HepG2 (cell line): ENCODE results near the gene LRRC25. TPM values are rescaled to one million over a fixed set of nuclear protein-coding genes. Genes with fewer than 3 reads are reported as not detected.
A peak's percentile ranks its signal among the peaks of the same experiment; 100 is the strongest.

Experiments used
- ATF5 ChIP-seq: sonication (generic); formaldehyde crosslinking; IDR thresholded peaks from 2 replicates; pipeline ENCODE4 v1.4.0; 2020; ENCODE audit warnings: mild to moderate bottlenecking, low read depth, missing genetic modification reagents
- ATF7 ChIP-seq, 2 experiments: fragments of 450-650 bp in 1 of 2; sonication (generic) in 1 of 2; formaldehyde crosslinking in 1 of 2; IDR thresholded peaks; 2 replicates each; pipeline versions ENCODE4 v1.4.0 to v1.6.1; 2016 to 2020; ENCODE audit warnings: antibody characterized with exemption in 1 of 2, mild to moderate bottlenecking in 1 of 2, missing genetic modification reagents in 1 of 2
- ATF7-NPFF ChIP-seq: sonication (generic); formaldehyde crosslinking; IDR thresholded peaks from 2 replicates; pipeline ENCODE4 v1.8.1; 2023; ENCODE audit warnings: mild to moderate bottlenecking, low read depth, missing genetic modification reagents, moderate library complexity
- CENPT ChIP-seq: sonication (generic); formaldehyde crosslinking; IDR thresholded peaks from 2 replicates; pipeline ENCODE4 v1.8.0; 2022; ENCODE audit warnings: low read depth, mild to moderate bottlenecking, moderate library complexity, missing genetic modification reagents
- CHD2 ChIP-seq: IDR thresholded peaks from 2 replicates; pipeline ENCODE4 v1.6.1; 2011; ENCODE audit warnings: low read depth, low read length, improper control_type of control experiment
- HBP1 ChIP-seq: IDR thresholded peaks from 2 replicates; pipeline ENCODE4 v1.6.1; 2016; ENCODE audit warnings: low read depth, control low read depth
- IKZF1 ChIP-seq: fragments of 450-650 bp; IDR thresholded peaks from 2 replicates; pipeline ENCODE4 v1.7.1; 2016
- IRF2 ChIP-seq: IDR thresholded peaks from 2 replicates; pipeline ENCODE4 v1.6.1; 2018; ENCODE audit warnings: missing genetic modification reagents, missing compliant biosample characterization
- KDM4B ChIP-seq: sonication (generic); formaldehyde crosslinking; IDR thresholded peaks from 2 replicates; pipeline ENCODE4 v1.4.0; 2020; ENCODE audit warnings: missing genetic modification reagents
- KDM5A ChIP-seq: fragments of 200-600 bp; sonication (generic); IDR thresholded peaks from 2 replicates; pipeline ENCODE4 v1.7.0; 2018; ENCODE audit warnings: antibody characterized with exemption, mild to moderate bottlenecking, low read length, borderline replicate concordance
- PHB2 ChIP-seq: fragments of 450-650 bp; IDR thresholded peaks from 2 replicates; pipeline ENCODE4 v1.6.1; 2018; ENCODE audit not compliant: partially characterized antibody
- SNAI1 ChIP-seq: sonication (generic); formaldehyde crosslinking; IDR thresholded peaks from 2 replicates; pipeline ENCODE4 v1.5.0; 2020; ENCODE audit warnings: mild to moderate bottlenecking, missing genetic modification reagents, borderline replicate concordance
- TAF1 ChIP-seq: sonication (generic); formaldehyde crosslinking; IDR thresholded peaks from 2 replicates; pipeline ENCODE4 v1.4.0; 2020; ENCODE audit warnings: missing genetic modification reagents
- TEAD2 ChIP-seq: sonication (generic); formaldehyde crosslinking; IDR thresholded peaks from 2 replicates; pipeline ENCODE4 v1.9.0; 2021; ENCODE audit warnings: missing genetic modification reagents
- TRIM24 ChIP-seq: sonication (generic); formaldehyde crosslinking; IDR thresholded peaks from 2 replicates; pipeline ENCODE4 v1.8.0; 2022; ENCODE audit warnings: mild to moderate bottlenecking, missing genetic modification reagents
- ZNF205 ChIP-seq: IDR thresholded peaks from 2 replicates; pipeline ENCODE4 v1.6.1; 2018; ENCODE audit warnings: missing biosample characterization, missing genetic modification reagents
- ZNF232 ChIP-seq: sonication (generic); formaldehyde crosslinking; IDR thresholded peaks from 2 replicates; pipeline ENCODE4 v1.4.0; 2020; ENCODE audit warnings: missing genetic modification reagents, borderline replicate concordance
- ZNF614 ChIP-seq: IDR thresholded peaks from 2 replicates; pipeline ENCODE4 v1.6.1; 2018; ENCODE audit warnings: missing biosample characterization, missing genetic modification reagents, inconsistent platforms, borderline replicate concordance
- ZSCAN5A ChIP-seq: sonication (generic); formaldehyde crosslinking; IDR thresholded peaks from 2 replicates; pipeline ENCODE4 v1.8.0; 2022; ENCODE audit warnings: mild to moderate bottlenecking, missing genetic modification reagents, borderline replicate concordance
- polyA plus RNA-seq, 8 experiments: library from polyadenylated mRNA; depleted of rRNA in 3 of 8; stranded (reverse) in 7 of 8; unstranded in 1 of 8; fragments of >200 nt; fragmentation: Illumina TruSeq in 4 of 8; extraction: Trizol in 4 of 8; gene quantifications; 2 replicates each; pipeline versions ENCODE4 v1.2.1 to v1.2.3, GENCODE V29; 2011 to 2016; ENCODE audit warnings: low read depth in 4 of 8, missing spikeins in 1 of 8, mixed read lengths in 1 of 8; ENCODE audit not compliant: insufficient read depth in 1 of 8
- total RNA-seq, 5 experiments: library from RNA; depleted of rRNA; stranded (reverse); fragments of >200 nt; fragmentation: Illumina TruSeq; extraction: Trizol; gene quantifications; 2 replicates each; pipeline ENCODE4 v1.2.3, GENCODE V29; 2016; ENCODE audit warnings: low read depth in 1 of 5
- TF ChIP-seq, protein P1 (sequence below): conservative IDR thresholded peaks from 2 replicates; pipeline ENCODE4 v1.6.1; 2018; ENCODE audit warnings: missing genetic modification reagents
- TF ChIP-seq, protein P2 (sequence below): sonication (generic); formaldehyde crosslinking; IDR thresholded peaks from 2 replicates; pipeline ENCODE4 v1.5.1; 2020; ENCODE audit warnings: missing genetic modification reagents, mild to moderate bottlenecking, borderline replicate concordance
- TF ChIP-seq, protein P3 (sequence below): sonication (generic); formaldehyde crosslinking; IDR thresholded peaks from 2 replicates; pipeline ENCODE4 v1.5.0; 2020; ENCODE audit warnings: mild to moderate bottlenecking, missing genetic modification reagents

Gene LRRC25
- total and polyA plus RNA-seq, 2 of the 13 experiments (the other 11 are each of a cell fraction or from before 2014, with no cell fraction given): 0.13 to 0.53 TPM

DNA sequence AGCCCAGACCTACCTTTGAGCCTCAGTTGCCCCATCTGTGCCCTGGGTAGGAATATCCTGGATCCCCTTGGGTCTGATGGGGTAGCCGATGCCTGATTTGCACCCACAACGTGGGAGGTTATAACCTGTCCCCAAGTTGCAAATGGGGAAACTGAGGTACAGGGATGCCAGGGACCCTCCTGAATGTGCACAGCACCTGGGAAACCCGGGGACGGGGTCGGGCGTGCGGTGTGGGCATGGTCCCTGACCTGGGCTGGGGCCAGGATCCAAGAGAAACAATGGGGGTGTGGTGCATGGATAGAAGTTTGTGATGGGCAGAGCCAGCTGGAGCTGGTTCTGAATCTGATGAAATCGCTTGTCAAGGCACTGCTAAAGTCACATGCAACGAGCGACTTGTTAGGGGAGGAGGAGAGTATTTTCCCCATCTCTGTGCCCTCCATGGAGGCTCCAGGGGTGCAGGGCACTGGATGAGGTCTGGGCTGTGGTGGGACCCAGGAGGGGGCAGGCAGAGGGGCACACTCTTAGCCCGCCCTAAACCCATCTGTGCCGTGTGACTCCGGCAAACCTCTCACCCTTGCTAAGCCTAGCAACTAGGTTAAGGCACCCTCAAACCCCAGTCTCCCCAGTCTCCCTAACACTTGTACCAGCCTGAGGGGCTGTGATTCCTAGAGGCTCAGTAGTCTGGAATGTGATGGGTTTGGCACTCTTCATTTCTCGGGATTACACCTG, 10.7 kb downstream of the LRRC25 start (continued):
- TF ChIP-seq, protein P1, sequence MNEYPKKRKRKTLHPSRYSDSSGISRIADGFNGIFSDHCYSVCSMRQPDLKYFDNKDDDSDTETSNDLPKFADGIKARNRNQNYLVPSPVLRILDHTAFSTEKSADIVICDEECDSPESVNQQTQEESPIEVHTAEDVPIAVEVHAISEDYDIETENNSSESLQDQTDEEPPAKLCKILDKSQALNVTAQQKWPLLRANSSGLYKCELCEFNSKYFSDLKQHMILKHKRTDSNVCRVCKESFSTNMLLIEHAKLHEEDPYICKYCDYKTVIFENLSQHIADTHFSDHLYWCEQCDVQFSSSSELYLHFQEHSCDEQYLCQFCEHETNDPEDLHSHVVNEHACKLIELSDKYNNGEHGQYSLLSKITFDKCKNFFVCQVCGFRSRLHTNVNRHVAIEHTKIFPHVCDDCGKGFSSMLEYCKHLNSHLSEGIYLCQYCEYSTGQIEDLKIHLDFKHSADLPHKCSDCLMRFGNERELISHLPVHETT (CRISPR knock-in tag): no peak
- TF ChIP-seq ZSCAN5A (CRISPR knock-in tag) (no peak), ATF7-NPFF (CRISPR knock-in tag) (no peak), HBP1 (CRISPR knock-in tag) (no peak), SNAI1 (CRISPR knock-in tag) (peak; percentile 58; the same call in 1 of the 2 replicates), TAF1 (CRISPR knock-in tag) (no peak), ZNF614 (no peak), ZNF205 (CRISPR knock-in tag) (no peak), IKZF1 (no peak), ZNF232 (CRISPR knock-in tag) (no peak), IRF2 (no peak), ATF5 (CRISPR knock-in tag) (no peak), TRIM24 (no peak), CHD2 (no peak), ATF7 (IDR thresholded peaks at IDR 0.05) (no peak), ATF7 (CRISPR knock-in tag; IDR thresholded peaks at IDR 0.05) (0 out of 2 replicates have a peak, but pooled peaks have one; percentile 16), PHB2 (no peak), TEAD2 (no peak), CENPT (CRISPR knock-in tag) (no peak), KDM5A (peak; percentile 24; the same call in 1 of the 2 replicates), KDM4B (CRISPR knock-in tag) (no peak)
- TF ChIP-seq, protein P2, sequence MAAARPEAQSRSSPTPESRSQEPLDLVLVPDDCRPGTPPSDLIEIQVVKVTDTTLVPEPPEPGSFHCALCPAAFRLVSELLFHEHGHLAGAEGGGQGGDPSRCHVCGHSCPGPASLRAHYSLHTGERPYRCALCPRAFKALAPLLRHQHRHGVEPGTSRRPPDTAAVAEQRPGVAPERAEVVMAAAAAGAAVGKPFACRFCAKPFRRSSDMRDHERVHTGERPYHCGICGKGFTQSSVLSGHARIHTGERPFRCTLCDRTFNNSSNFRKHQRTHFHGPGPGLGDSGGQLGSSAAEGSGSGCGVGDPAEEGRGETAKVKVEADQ (CRISPR knock-in tag): no peak
- TF ChIP-seq, protein P3, sequence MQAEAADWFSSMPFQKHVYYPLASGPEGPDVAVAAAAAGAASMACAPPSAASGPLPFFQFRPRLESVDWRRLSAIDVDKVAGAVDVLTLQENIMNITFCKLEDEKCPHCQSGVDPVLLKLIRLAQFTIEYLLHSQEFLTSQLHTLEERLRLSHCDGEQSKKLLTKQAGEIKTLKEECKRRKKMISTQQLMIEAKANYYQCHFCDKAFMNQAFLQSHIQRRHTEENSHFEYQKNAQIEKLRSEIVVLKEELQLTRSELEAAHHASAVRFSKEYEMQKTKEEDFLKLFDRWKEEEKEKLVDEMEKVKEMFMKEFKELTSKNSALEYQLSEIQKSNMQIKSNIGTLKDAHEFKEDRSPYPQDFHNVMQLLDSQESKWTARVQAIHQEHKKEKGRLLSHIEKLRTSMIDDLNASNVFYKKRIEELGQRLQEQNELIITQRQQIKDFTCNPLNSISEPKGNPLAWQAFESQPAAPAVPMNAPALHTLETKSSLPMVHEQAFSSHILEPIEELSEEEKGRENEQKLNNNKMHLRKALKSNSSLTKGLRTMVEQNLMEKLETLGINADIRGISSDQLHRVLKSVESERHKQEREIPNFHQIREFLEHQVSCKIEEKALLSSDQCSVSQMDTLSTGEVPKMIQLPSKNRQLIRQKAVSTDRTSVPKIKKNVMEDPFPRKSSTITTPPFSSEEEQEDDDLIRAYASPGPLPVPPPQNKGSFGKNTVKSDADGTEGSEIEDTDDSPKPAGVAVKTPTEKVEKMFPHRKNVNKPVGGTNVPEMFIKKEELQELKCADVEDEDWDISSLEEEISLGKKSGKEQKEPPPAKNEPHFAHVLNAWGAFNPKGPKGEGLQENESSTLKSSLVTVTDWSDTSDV (CRISPR knock-in tag): no peak; the same call in 1 of the 2 replicates
